A549 treated with ZK216348 at 1 μM for 4 hours (cell line): ENCODE measurements around the gene THBD. TPM values are rescaled to one million over a fixed set of nuclear protein-coding genes. Genes with fewer than 3 reads are reported as not detected.

Experiments used
- total RNA-seq: library from RNA; stranded (reverse); fragments of 200-300 nt; extraction: Qiagen RNA extraction; gene quantifications from 5 replicates; pipeline ENCODE4 v1.2.3, GENCODE V29; 2022; ENCODE audit warnings: low read depth

Gene THBD, protein sequence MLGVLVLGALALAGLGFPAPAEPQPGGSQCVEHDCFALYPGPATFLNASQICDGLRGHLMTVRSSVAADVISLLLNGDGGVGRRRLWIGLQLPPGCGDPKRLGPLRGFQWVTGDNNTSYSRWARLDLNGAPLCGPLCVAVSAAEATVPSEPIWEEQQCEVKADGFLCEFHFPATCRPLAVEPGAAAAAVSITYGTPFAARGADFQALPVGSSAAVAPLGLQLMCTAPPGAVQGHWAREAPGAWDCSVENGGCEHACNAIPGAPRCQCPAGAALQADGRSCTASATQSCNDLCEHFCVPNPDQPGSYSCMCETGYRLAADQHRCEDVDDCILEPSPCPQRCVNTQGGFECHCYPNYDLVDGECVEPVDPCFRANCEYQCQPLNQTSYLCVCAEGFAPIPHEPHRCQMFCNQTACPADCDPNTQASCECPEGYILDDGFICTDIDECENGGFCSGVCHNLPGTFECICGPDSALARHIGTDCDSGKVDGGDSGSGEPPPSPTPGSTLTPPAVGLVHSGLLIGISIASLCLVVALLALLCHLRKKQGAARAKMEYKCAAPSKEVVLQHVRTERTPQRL
- 49.6 to 85.8 TPM (median 71.5 TPM) in 5 replicates for total RNA-seq

DNA sequence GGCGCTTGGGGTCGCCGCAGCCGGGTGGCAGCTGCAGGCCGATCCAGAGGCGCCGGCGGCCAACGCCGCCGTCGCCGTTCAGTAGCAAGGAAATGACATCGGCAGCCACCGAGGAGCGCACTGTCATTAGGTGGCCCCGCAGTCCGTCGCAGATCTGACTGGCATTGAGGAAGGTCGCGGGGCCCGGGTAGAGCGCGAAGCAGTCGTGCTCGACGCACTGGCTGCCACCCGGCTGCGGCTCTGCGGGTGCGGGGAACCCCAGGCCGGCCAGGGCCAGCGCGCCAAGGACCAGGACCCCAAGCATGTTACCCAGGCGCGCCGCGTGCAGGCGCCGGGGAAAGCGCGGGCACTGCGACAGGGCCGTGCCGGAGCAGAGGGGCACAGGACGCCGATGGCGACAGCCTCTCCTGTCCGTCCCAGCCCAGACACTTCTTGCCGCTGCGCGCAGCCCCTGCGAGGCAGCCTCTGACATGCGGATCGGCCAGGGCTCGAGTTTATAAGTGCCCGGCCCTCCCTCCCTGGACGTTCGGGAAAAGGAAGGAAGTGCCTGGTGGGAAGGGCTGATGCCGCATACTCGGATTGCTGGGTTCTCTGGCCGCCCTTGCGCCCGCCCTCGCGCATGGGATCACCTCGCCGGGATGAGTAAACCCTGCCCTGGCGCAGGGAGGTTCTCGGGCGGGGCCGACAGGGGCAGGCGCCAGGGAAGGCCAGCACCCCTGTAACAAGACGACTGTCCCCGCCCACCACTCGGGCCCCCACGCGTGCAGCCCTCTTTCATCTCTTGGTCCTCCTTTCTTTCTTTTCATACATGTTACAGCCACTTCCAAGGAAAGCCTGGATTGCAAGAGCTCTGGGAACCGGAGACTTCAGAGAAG, at the start of gene THBD:
THBD (minus strand) TSS at position 472 of the 875 bp plus-strand sequence; CDS start at position 304, 168 bp downstream.

DNA sequence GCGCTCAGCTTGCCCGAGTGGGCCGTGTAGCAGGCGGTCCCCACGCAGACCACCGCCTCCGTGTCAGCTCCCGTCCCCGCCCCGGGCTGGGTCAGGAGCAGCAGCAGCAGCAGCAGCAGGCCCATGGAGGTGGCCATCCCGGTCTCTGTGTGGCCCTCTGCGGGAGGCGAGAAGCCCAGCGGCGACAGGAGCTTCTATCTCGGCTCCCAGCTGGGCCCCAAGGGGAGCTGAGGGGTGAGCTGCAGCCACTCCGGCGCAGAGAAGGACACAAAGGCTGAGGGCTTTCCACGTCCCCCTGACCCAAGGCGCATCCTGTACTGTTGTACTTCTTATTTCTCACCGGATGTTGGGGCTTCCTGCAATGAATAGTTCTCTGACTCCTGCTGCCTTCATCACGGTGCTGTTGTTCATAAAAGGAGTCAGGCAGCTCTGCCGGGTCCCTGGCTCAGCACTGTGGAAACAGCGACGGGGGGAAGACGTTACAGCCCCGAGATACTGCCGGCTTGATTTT, 36.6 kb upstream of the THBD start, which contains the start of gene CD93:
CD93 (minus strand) TSS at position 269 of the 511 bp plus-strand sequence; CDS start at position 137, 132 bp downstream.

DNA sequence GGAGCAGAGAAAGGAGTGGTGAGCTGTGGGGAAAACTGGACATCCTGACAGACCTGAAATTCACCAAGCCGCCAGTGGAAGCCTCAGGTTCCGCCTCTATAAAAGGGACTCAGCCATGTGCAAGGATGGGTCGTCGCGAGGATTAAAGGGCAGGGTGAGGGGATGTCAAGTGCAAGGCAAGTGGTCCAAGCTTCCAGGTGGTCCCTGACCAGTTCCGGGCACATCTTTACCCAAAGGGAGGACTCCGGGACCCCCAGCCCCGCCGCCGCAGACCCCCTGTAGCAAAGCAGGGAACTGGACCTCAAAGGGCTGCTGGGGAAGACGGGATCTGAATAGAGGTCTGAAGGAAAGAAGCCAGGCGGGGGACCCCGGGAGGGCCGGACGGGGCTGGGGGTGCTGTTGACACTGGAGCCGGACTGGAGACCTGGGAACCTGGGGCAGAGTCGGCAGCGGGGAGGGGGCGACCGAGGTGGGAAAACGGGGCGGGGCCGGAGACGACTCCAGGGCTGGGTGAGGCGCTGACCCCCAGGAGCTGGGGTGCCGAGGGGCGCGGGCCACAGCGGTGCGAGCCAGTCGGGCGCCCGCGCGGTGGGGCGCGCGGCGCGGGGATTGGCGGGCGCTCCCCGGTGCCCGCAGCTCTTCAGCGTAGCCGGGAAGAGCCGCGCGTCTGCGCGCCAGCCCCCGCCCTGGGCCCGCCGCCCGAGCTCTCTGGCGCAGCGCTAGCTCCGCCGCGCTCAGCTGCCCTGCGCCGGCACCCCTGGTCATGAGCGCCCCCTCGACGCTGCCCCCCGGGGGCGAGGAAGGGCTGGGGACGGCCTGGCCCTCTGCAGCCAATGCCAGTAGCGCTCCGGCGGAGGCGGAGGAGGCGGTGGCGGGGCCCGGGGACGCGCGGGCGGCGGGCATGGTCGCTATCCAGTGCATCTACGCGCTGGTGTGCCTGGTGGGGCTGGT, 14.5 kb downstream of the THBD start, which contains the start of gene SSTR4:
SSTR4 (plus strand) TSS at position 592 of the 951 bp plus-strand sequence; CDS start at position 764, 172 bp downstream.

Other genes starting within 250 kb of the THBD start
- gene SSTR4, start 14.4 kb downstream of the THBD start, total RNA-seq: 0.17 to 0.35 TPM (median 0.25 TPM) in 4 of 5 replicates, not detected in the other
- not detected in 5 replicates for gene CD93, start 36.7 kb upstream of the THBD start, total RNA-seq